K562 (cell line): Measurements from ENCODE around the gene ZFP37. TPM values are rescaled to one million over a fixed set of nuclear protein-coding genes. Genes with fewer than 3 reads are reported as not detected.
"Not testable (repeated sequence)": the region's sequence is repeated elsewhere in the genome, so short reads cannot be mapped to it uniquely, and the experiment has no call there.

Source experiments
- ATAC-seq: fragments of 200-7000 bp; cut with Tn5 transposase; 3 replicates; pipeline ENCODE4 v1.9.1; 2020; ENCODE audit warnings: moderate library complexity
- BruUV-seq: library from RNA; stranded (reverse); fragments of 400-500 nt; replicated peaks from 2 replicates; lab custom pipeline; 2021; lab: Mats Ljungman, UMichigan
- CTCF ChIA-PET: fragments of 300-600 bp; formaldehyde crosslinking; extraction: SDS; loops from one replicate; lab custom pipeline; 2021; ENCODE audit warnings: low intra/inter-chr PET ratio; lab: Yijun Ruan, JAX
- POLR2A ChIA-PET: fragments of 300-600, 350-650 bp; sonication (Branson Sonifier 250); formaldehyde crosslinking; extraction: SDS; loops from one replicate; lab custom pipeline; 2021; ENCODE audit warnings: antibody characterized with exemption, inconsistent platforms; lab: Yijun Ruan, JAX
- DNase-seq, 4 experiments: peaks; one replicate each; pipeline versions ENCODE4 v3.0.0 to v3.0.0-alpha.2; 2011 to 2018; ENCODE audit warnings: low spot score in 3 of 4, mixed read lengths in 3 of 4; ENCODE audit errors: extremely low read depth in 1 of 4
- FAIRE-seq: peaks from 2 replicates; lab custom pipeline; 2011; peaks lifted over from hg19 to GRCh38; lab: Jason Lieb, UNC
- H2AFZ ChIP-seq: 2 replicates; pipeline ENCODE4 v1.6.0; 2011; ENCODE audit warnings: low read depth, low read length, control low read depth, inconsistent platforms
- H3K27ac ChIP-seq: fragments of 200-600 bp; 3 replicates; pipeline ENCODE4 v1.8.0; 2011; ENCODE audit warnings: low read depth, mild to moderate bottlenecking, control low read depth, inconsistent platforms, low read length, moderate library complexity, mixed read lengths; ENCODE audit errors: extremely low read depth
- H3K27me3 ChIP-seq, 2 experiments: fragments of 300-600 bp in 1 of 2; 2 replicates in 1 of 2; 3 replicates in 1 of 2; pipeline versions ENCODE4 v1.6.0 to v1.8.0; 2011; ENCODE audit warnings: inconsistent platforms in 2 of 2, low read length in 2 of 2, mild to moderate bottlenecking in 1 of 2, mixed read lengths in 1 of 2, moderate library complexity in 1 of 2; ENCODE audit not compliant: control insufficient read depth in 2 of 2, insufficient read depth in 2 of 2
- H3K36me3 ChIP-seq: fragments of 300-600 bp; 3 replicates; pipeline ENCODE4 v1.8.0; 2011; ENCODE audit warnings: mild to moderate bottlenecking, low read length, inconsistent platforms; ENCODE audit not compliant: control insufficient read depth, insufficient read depth
- H3K4me1 ChIP-seq, 2 experiments: fragments of 200-600 bp in 1 of 2; replicated peaks in 1 of 2; 2 replicates in 1 of 2; 3 replicates in 1 of 2; pipeline versions ENCODE4 v1.5.1 to v1.8.0; 2011; ENCODE audit warnings: inconsistent platforms in 2 of 2, low read length in 2 of 2, mild to moderate bottlenecking in 1 of 2, mixed read lengths in 1 of 2, moderate library complexity in 1 of 2; ENCODE audit not compliant: control insufficient read depth in 2 of 2, insufficient read depth in 2 of 2
- H3K4me2 ChIP-seq: 2 replicates; pipeline ENCODE4 v1.6.1; 2011; ENCODE audit warnings: low read length, control low read depth, inconsistent platforms, mixed read lengths; ENCODE audit not compliant: insufficient read depth
- H3K4me3 ChIP-seq: fragments of 200-600 bp; sonication (generic), shearing (Covaris generic); 2 replicates; pipeline ENCODE4 v1.5.1; 2016; ENCODE audit warnings: control low read depth, inconsistent platforms
- H3K79me2 ChIP-seq: fragments of 200-600 bp; 3 replicates; pipeline ENCODE4 v1.8.0; 2011; ENCODE audit warnings: low read length, inconsistent platforms; ENCODE audit not compliant: control insufficient read depth, insufficient read depth
- H3K9ac ChIP-seq, 2 experiments: 2 replicates each; pipeline versions ENCODE4 v1.6.0 to v1.6.1; 2011; ENCODE audit warnings: low read depth in 2 of 2, low read length in 2 of 2, control low read depth in 1 of 2, inconsistent platforms in 1 of 2, mild to moderate bottlenecking in 1 of 2, mixed read lengths in 1 of 2; ENCODE audit not compliant: insufficient read depth in 1 of 2
- H3K9me1 ChIP-seq: one replicate; pipeline ENCODE4 v1.6.0; 2011; ENCODE audit warnings: inconsistent platforms, mild to moderate bottlenecking, low read length, moderate library complexity; ENCODE audit not compliant: control insufficient read depth, insufficient read depth
- H3K9me3 ChIP-seq: replicated peaks from 2 replicates; pipeline ENCODE4 v1.5.1; 2011; ENCODE audit warnings: low read depth, low read length, inconsistent platforms; ENCODE audit not compliant: control insufficient read depth, insufficient read depth
- H4K20me1 ChIP-seq: replicated peaks from 2 replicates; pipeline ENCODE4 v1.6.1; 2011; ENCODE audit warnings: low read length, inconsistent platforms, mixed read lengths; ENCODE audit not compliant: control insufficient read depth, insufficient read depth
- ARID4B ChIP-seq: sonication (generic); formaldehyde crosslinking; IDR thresholded peaks from 2 replicates; pipeline ENCODE4 v1.8.0; 2022; ENCODE audit warnings: mild to moderate bottlenecking, missing genetic modification reagents
- ETV5 ChIP-seq: sonication (generic); formaldehyde crosslinking; IDR thresholded peaks from 2 replicates; pipeline ENCODE4 v1.4.0; 2020; ENCODE audit warnings: low read depth, mild to moderate bottlenecking, missing genetic modification reagents
- ZKSCAN1 ChIP-seq: fragments of 150-350 bp; IDR thresholded peaks from 2 replicates; pipeline ENCODE4 v1.6.1; 2016; ENCODE audit warnings: low read depth, low read length
- ZNF707 ChIP-seq: fragments of 250-450 bp; sonication (Bioruptor Pico); conservative IDR thresholded peaks from 2 replicates; pipeline ENCODE4 v1.8.0; 2022; ENCODE audit warnings: inconsistent platforms, mild to moderate bottlenecking, moderate library complexity
- ZNF766 ChIP-seq: fragments of 200-800 bp; sonication (Bioruptor generic); conservative IDR thresholded peaks from 2 replicates; pipeline ENCODE4 v1.6.1; 2016; ENCODE audit warnings: missing genetic modification characterization, missing compliant biosample characterization
- WGBS: fragments of 100-300 bp; shearing (Covaris generic); methylation state at CpG from one replicate; pipeline ENCODE4 v1.1.6; 2016; ENCODE audit warnings: low coverage, mixed read lengths; ENCODE audit not compliant: insufficient coverage; ENCODE audit errors: missing lambda C conversion rate; 5-methylcytosine and 5-hydroxymethylcytosine counted together
- in situ Hi-C: fragments of 300-500 bp; cut with MboI; formaldehyde crosslinking; loops from 4 replicates; pipeline ENCODE4 v1.15.0; 2018; ENCODE audit warnings: inconsistent platforms, mixed read lengths
- intact Hi-C: fragments of 100-400 bp; cut with micrococcal nuclease; formaldehyde crosslinking; loops from 2 replicates; pipeline ENCODE4 v1.14.2; 2022
- polyA plus RNA-seq, 8 experiments: library from polyadenylated mRNA; depleted of rRNA in 4 of 8; stranded (reverse) in 5 of 8; unstranded in 3 of 8; fragments of >200 nt; fragmentation: Nextera tagmentation in 2 of 8; fragmentation: Illumina TruSeq in 1 of 8; extraction: Ambion mirVana in 2 of 8; extraction: Trizol in 1 of 8; gene quantifications; 2 replicates each; pipeline versions ENCODE4 v1.2.1 to v1.2.3, GENCODE V29; 2011 to 2014; ENCODE audit warnings: inconsistent platforms in 1 of 8, missing spikeins in 1 of 8
- total RNA-seq, 7 experiments: library from RNA; depleted of rRNA in 6 of 7; stranded (reverse); fragments of >200 nt in 6 of 7; fragmentation: Illumina TruSeq in 2 of 7; extraction: Trizol in 2 of 7; gene quantifications; 2 replicates each; pipeline versions ENCODE4 v1.2.1 to v1.2.3, GENCODE V29; 2011 to 2021; ENCODE audit warnings: low replicate concordance in 1 of 7

The ZFP37 gene
- total and polyA plus RNA-seq, 9 of the 15 experiments (the other 6 are each of a cell fraction or from before 2014, with no cell fraction given) = 0.03 to 0.33 (median 0.14) TPM; not detected in 1

DNA sequence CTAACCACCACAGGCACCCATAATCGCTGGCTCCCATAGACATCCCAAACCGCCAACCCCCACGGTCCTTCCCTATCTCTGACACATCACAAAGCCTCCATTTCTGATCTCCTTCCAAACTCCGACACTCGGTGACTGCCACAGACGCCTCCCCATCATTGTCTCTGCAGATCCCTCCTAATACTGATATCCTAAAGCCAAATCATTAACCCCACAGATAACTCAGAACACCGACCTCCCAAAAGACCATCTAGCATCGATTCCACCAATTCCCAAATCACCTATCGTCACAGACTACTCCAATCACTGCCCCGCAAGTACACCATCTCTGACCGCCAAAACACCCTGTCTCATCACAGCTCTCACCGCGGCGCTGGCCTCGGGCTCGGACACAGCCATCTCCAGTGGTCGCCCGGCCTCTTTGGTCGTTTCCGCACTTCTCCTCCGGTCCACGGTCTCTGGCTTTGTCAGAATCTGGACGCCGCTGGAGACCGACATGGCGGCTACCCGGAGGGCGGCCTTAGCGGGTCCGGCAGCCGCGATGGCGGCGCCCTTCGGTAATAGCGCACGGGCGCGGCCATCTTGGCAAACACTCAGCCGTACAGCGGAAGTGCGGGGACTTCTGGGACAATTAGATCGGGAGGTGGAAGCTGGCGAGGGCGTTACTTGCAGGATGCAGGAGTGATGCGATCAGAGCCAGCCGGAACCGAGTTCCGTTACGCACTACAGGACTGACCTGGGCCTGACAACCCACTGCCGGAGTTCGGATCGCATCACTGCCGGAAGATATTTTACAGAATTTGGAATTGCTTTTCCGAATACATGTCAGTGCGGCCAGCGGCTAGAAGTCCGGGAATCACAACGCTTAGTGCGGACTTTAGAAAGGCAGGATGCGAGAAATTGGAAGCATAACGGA lies at the start of gene ZFP37 (continued):
- TF ChIP-seq ARID4B (CRISPR knock-in tag) = no peak
- peak; percentile 90 for TF ChIP-seq ZNF766 (CRISPR knock-in tag)
- TF ChIP-seq ZNF707 (CRISPR knock-in tag) = no peak
- TF ChIP-seq ETV5 (CRISPR knock-in tag) = 0 out of 2 replicates have a peak, but pooled peaks have one; percentile 40
- TF ChIP-seq ZKSCAN1 = peak; percentile 53; the same call in 1 of the 2 replicates
- TF ChIP-seq, all 486 proteins: peak for 55

DNA sequence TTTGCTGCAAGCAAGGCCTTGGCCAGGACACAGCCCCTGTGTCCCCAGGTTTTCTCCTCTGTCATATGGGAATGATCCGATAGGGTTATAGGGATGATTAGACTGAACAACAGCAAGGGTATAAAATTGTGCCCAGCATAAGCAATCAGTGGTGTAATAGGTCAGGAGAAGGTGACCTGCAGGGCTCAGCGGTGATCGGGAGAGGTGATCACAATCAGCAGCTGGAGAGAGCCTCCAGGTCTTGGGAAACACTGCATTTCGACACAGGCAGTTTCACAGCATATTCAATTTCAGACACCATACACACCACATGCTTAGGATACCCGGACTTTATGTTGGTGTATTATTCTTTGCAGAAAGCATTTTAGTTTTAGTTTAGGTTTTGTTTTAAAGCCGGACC lies 48.8 kb upstream of the ZFP37 start:
- not testable (repeated sequence) for BruUV-seq, H3K4me3 ChIP-seq

More for the DNA sequence above, 48.8 kb upstream of the ZFP37 start:
- H3K27me3 ChIP-seq, H3K36me3 ChIP-seq, H3K4me2 ChIP-seq, FAIRE-seq, H3K9me1 ChIP-seq, H3K9me3 ChIP-seq, ATAC-seq, intact Hi-C loops, H3K79me2 ChIP-seq, CTCF ChIA-PET, H4K20me1 ChIP-seq, H3K27ac ChIP-seq, H3K9ac ChIP-seq, in situ Hi-C loops, DNase-seq, POLR2A ChIA-PET, H3K4me1 ChIP-seq, H2AFZ ChIP-seq: not testable (repeated sequence)
- WGBS = no CpG with 5 or more reads among the region's 6 CpGs
